Inflammatory macrophage (primary cell): Measurements from ENCODE around the gene PLCG2.
A peak's percentile ranks its signal among the peaks of the same experiment; 100 is the strongest.
"Not testable (repeated sequence)": the region's sequence is repeated elsewhere in the genome, so short reads cannot be mapped to it uniquely, and the experiment has no call there.

Experiments
- DNase-seq, 2 donors: peaks; one replicate each; pipeline ENCODE4 v3.0.0-alpha.2; 2020 to 2022

PLCG2 gene

DNA sequence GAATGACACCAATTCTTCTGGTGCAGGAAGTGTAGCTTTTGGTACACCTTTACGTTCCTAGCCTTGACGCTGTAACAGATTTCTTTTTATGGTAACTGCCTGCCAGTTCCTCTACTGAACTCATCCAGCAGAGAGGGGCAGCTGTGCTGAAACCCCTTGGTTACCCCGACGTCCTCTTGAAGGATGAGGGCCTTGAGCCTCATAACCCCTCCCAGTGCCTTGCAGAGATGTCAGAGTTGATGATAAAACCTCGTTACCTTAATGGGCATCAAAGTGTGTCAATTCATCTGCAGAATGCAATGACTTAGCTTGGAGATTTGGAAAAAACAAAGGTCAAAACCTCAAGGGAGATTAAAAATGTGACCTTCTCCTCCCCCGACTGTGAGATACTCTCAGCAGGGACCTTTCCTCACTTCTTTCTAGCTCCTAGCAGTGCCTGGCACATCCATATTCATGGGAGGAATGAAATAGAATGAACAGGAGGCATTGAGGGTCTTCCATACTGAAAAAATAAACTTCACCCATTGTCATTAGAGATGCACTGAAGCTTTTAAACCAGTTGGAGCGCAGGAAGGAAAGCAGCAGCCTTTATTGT lies 163.0 kb downstream of the PLCG2 start:
- DNase-seq = no peak

DNA sequence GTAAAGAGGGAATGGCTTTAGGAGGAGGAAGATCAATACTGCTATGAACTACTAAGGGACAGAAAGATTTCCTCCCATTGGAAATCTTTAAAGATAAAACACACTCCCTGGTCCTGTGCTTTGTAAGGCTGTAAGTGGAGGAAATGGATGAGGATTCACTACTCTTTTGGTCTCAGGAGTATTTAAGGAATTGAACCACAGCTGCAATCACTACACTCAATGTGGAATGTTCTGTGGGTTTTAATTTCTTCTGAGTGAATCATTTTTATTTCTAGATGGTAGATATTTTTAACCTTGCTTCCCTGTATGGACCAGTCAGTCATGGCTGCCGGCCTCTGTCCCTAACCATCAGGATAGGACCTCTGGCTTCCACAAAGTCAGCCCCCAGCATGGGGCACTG lies 166.6 kb downstream of the PLCG2 start:
- no peak for DNase-seq

DNA sequence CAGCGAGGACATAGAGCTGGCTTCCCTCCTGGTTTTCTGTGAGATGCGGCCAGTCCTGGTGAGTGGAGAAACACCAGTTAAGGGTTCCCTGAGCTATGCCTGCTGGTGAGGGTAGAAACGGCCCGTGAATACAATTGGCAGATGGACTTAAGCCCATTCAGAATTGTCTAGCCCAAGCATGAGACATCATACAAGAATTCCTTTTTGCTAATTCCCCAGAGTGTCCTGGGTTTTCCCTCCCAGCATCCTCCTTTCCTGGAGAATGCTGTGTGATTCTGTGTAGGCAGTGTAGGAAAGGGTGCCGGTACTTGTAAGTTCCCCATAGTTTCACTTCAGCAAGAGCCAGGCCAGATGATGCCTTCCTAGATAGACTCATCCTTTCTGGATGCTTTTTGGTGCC lies 167.1 kb downstream of the PLCG2 start:
- DNase-seq = no peak

DNA sequence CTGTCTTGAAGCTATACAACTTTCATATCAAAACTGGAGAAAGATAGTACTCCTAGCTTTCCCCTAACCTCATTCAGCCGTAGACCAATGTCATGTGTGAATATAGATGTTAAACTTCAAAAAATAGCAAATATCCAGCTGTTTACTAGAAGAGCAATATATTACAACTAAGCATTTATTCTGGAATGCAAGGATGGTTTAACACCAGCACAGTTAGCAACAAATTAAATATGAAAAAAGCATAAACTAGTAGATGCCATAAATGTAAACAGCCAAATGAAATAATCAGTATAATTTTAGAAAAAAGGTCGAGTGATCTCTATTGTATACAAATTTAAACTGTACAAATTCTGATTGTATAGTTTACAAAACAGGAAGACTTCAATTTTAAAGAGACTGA lies 172.5 kb downstream of the PLCG2 start:
- DNase-seq = no peak

DNA sequence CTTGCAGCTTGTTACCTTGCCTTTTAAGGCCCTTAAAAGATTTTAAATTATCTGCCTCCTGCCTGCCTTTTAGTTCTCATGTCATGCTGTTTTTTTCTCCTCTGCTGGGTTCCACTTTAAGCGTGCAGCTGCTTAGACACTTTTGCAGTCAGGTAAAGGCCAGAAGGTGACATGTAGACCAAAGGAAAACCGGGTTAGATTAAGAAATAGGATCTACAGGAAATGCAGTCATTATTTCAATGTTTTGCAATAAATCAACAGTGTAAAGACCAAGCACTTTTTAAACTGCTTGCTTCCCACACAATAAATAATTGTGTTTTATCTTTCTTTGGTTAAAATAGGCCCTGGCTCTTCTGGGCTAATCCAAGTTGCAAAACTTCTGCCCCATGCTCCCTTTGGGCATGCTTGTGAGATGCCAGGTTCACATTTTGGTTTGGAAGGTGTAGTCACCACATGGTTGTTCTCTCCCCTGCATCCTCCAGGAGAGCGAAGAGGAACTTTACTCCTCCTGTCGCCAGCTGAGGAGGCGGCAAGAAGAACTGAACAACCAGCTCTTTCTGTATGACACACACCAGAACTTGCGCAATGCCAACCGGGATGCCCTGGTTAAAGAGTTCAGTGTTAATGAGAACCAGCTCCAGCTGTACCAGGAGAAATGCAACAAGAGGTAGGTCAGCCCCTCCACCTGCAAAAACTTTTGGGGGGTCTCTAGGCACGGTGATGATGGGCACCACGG lies 177.3 kb downstream of the PLCG2 start:
- peak; percentile 75 to 85 for DNase-seq

DNA sequence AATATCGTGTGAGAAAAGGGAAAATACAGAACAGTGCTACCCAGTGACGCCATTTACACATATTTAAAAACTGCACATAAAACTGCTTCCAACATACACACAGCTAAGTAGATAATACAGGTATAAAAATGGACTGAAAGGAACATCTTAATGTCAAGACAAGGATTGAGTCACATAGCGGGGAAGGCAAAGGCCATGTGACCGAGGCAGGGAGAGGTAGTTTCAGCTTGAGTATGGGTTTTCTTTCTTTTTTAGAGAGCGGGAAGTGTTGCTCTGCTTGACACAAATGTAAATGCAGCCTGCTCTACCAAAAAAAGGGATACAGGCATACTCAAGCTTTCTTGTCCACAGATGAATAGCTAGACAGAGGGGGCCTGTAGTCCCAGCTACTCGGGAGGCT lies 185.7 kb downstream of the PLCG2 start:
- no peak for DNase-seq

DNA sequence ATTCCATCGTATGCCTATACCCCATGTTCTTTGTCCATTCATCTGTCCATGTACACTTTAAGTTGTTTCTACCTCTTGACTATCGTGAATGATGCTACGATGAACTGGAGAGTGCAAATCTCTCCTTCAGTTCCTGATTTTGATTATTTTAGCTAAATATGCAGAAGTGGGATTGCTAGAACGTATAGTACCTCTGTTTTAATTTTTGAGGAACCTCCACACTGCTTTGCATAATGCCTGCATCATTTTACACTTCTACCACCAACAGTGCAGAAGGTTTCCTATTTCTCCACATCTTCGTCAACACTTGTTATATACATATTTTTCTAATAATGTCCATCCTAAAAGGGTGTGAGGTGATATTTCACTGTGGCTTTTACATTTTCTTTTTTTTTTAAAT lies 188.3 kb downstream of the PLCG2 start:
- DNase-seq = peak; percentile 17 to 49

DNA sequence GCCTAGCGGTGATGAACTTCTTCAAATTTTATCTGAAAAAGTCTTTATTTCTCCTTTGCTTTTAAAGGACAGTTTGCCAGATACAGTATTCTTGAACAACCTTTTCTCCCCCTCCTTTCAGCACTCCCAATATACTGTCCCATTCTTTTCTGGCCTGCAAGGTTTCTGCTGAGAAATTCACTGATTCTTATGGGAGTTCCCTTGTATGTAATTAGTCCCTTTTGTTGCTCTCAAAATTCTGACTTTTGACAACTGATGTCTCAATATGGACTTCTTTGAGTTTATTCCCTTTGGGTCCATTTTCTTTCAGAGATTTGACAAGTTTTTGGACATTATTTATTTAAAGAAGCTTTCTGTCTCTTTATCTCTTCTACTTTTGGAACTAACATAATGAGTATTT lies 192.8 kb downstream of the PLCG2 start:
- no peak for DNase-seq

DNA sequence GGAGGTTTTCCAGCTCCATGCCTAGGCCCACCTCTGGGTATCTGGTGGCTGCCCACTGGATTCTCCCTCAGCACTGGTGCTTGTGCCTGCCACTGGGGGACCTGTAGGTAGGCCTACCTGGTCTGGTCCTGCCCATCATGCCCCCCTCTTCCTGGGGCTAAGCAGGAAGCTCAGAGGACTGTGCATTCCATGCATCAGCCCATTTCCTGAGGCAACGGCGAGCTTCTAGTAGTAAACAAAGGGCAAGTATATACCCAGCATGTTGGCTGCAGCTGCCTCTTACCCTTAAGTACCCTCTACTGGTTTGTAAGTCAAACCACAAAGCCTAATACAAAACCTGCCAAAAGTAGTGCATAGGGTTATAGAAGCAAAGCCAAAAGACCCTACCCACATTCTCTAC lies 194.6 kb downstream of the PLCG2 start:
- DNase-seq = no peak

DNA sequence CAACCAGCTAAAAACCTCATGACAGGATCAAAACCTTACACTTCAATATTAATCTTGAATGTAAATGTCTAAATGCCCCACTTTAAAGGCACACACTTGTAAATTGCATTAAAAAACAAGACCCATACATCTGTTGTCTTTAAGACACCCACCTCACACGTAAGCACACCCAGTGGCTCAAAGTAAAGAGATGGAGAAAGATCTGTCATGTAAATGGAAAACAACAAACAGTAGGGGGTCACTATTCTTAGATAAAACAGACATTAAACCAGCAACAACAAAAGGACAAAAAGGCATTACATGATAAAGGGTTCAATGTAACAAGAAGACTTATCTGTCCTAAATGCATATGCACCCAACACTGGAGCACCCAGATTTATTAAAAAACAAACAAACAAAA lies 196.5 kb downstream of the PLCG2 start:
- DNase-seq = no peak

DNA sequence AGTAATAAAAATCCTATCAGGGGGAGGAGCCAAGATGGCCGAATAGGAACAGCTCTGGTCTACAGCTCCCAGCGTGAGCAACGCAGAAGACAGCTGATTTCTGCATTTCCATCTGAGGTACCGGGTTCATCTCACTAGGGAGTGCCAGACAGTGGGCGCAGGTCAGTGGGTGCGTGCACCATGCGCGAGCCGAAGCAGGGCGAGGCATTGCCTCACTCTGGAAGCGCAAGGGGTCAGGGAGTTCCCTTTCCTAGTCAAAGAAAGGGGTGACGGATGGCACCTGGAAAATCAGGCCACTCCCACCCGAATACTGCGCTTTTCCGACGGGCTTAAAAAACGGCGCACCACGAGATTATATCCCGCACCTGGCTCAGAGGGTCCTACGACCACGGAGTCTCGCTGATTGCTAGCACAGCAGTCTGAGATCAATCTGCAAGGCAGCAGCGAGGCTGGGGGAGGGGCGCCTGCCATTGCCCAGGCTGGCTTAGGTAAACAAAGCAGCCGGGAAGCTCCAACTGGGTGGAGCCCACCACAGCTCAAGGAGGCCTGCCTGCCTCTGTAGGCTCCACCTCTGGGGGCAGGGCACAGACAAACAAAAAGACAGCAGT lies 198.3 kb downstream of the PLCG2 start:
- DNase-seq = not testable (repeated sequence)

DNA sequence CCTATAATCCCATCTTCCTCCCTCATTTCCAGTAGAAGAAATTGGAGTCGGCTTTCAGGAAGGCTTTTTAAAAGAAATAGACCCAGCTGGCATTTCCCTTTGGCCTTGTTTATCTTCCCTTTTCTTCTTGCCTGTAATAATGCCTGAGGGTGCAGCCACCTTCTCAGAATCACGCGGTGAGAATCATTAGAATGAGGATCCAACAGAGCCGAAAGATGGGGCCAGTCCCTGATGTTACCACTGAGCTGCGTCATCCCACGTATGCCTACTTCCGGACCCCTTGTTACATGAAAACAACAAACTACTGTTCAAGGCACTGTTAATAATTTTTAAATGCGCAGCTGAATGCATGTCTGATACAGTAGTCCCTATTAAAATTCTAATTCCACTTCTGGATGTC lies 208.0 kb downstream of the PLCG2 start:
- DNase-seq = no peak

DNA sequence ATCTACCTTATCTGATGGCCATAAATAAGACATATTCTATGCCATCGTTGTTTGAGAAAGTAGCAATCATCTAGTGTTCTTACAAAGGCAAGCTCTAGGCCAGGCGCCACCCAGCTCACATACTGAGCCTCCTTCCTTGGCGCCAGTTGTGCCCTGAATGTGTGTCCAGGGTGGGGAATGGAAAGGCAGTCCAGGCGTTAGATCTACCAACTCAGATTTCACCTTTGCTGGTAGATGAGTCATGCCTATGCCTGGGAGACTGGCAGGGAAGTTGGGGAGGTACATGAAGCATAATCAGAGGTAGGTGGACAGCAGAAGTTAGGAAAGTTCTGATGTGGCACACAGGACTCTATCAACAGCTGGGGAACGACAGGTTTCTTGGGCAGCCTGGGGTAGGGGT lies 208.6 kb downstream of the PLCG2 start:
- no peak for DNase-seq

DNA sequence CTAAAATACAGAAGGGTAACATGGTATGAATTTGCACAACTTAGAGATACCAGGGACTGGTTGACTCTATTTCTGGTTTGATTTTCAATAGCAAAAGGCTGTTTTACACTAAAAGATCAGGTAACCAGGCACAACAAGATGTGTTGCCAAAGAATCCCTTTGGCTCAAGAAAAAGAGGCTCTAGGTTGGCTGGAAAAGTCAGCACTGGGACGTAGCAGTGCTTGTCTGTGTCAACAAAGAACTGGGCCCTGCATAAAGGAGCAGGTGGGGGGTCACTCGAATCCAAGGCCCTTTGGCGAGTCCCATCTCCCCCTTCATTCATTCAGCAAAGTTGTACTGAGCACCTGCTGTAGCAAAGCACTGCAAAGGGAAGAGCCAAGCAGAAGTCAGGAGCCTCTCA lies 213.8 kb downstream of the PLCG2 start:
- no peak for DNase-seq

DNA sequence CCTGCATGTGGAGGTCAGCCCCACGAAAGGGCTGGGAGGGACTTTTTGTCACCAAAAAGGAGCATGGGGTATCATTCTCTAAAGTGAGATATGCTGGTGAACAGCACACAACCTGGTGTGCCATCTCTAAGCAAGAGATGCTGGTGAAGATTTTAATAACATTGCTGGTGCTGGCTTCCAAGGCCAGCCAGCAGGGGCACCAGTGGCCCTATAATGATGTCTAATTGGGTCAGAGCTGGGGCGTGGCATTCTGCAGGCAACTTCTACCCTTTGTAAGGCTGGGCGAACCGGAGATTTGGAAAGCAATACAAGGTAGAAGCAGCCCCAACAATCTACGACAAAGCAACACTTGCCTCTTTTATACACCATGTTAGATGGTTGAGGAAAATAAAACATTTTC lies 215.4 kb downstream of the PLCG2 start:
- DNase-seq = no peak

DNA sequence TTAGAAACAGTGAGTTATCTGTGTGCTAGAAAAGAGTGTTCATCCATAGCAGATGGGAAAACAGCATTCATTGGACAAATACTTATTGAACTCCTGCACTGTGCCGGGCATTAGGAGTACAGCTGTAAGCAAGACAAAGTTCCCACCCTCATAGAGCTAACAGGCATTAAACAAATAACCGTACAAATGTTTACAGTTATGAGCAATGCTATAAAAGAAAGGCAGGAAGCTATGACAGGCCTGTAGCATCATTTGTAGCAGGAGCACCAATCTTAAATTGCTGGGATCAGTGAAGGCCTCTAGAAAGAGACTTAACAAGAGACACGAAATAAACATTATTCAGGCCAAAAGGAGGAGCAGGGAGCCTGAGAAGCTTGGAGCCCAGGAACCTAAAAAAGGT lies 216.6 kb downstream of the PLCG2 start:
- no peak for DNase-seq

DNA sequence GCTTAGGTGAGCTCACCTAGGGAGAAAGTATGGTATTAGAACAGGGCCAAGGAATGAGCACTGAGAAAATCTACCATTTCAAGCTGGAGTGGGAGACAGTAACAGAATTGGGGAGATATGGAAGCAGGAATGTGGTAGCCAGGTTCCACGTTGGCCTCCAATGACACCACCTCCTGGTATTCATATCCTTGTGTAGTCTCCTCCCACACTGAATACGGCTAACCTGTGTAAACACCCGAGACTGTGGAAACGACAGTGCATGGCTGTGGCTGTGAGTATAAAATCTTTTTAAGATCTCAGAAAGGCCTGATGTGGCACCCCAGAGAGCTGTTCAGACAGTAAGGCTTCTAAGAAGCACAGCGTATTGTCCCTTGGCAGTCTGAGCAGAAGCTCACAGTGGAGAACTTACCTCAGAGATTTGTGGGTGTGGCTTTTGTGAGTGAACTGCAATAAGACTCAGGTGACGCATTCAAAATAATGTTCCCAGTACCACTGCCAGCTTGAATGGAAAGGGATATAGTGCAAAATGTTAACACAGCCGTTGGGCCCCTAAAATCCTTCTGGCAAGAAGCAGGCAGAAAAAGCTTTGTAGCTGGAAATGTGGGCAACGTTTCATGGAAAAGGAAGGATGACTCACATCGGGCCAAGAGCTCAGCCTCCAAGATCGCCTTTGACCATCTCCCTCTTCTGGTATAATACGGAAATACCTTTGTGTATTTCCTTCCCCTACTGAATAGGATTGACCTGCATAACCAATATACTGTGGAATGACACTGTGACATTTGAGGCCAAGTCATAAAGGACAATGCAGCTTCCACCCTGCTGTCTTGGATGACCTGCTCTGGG lies 217.8 kb downstream of the PLCG2 start:
- peak; percentile 32 to 43 for DNase-seq

DNA sequence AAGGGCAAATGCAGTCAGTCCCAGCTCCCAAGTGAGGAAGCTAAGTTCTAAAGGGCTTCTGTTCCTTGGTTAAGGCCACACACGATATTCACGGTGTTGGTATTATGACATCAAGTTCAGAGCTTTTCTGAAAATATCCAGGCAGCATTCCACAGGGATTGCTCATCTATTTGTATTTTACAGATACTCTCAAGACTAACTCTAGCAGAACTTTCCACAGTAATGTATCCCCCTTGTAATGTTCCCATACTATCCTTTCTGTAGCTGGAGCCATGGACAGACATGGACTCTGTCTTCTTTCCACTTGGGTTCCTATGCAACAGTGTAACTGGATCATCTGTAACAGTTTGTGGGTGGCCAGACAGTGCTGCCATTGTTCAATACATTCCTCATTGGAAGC lies 218.6 kb downstream of the PLCG2 start:
- DNase-seq = no peak

DNA sequence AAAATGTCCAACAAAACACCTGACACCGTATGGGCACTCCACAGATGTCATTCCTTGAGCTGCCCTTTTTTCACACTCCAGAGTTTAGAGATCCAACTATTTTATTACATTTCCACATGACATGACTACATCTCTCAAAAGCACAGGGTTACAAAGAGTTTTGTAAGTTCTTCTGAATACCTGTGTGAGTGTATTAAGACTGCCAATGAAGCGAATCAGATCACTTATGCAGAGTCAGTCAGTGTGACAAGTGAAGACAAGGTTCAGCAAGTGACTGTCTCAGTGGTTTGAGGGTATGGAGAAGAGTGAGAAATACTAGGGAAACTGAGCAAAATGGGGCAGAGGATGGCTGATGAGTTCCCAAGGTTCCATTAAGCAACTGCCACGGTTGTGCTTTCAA lies 223.7 kb downstream of the PLCG2 start:
- no peak for DNase-seq

DNA sequence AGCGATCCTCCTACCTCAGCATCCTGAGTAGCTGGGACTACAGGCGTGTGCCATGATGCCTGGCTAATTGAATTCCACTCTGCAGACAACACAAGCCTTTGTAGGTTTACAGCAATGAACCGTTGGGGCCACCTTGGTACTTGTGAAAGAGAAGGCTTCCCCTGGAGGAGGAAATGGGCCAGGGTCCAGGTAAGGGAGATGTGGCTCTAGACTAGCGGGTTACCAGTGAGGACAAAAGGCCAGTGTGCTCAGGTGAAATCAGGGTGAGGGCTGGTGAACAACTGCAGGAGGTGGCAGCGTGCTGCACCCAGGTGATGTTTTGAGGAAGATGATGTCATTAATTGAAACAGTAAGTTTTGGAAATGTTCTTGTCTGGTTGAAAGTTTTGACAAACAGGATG lies 225.5 kb downstream of the PLCG2 start:
- no peak for DNase-seq

DNA sequence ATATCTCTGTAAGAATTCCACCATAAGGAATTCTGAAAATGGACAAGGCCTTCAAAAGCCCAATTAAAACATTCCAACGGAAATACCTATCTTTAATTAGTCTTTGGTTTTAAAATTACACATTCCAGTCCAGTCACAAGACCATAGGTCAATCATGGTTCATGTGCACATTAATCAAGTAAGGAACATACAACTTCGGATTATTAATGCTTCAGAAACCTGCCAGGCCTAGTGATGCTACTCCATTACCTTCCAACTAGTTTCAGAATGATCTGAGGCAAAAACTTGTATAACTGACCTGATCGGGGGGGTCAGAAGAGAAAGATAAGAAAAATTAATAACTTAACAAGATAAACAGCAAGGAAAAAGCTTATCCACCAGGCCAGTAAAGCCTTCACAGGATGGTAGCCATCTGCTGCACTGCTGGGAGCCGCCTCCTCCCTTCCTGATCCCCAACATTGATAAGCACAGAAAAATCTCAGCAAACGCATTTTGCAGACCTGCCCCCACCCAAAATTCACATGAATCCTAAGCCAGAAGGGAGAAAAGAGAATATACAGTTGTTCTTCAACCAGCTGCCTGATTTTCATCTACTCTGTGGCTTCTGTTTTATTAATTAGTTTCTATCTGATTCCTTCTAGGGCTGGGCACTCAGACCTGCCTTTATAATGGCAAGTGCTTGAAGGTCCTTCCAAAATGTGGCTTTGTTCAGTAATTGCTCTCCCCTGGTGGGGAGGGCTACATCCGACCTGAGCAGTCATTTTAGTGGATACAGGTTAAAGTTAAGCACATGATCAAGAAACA lies 226.1 kb downstream of the PLCG2 start:
- no peak for DNase-seq

DNA sequence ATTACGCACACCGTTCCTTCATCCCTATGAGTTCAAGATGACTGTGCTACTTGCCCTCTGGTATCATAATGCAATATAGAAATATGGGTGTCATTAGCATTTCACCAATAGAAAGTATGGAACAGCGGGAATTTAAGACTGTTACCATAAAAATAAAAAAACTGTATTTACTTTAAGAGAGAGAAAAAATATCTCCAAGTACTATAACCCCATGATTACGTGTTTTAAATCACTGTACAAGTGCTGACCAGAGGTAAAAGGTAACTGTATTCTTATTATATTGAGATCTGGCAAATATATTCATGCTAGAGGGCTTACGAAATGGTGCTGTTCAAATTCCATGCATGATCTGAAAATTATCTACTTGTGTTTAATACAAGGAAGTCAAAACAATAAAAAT lies 226.9 kb downstream of the PLCG2 start:
- no peak for DNase-seq

DNA sequence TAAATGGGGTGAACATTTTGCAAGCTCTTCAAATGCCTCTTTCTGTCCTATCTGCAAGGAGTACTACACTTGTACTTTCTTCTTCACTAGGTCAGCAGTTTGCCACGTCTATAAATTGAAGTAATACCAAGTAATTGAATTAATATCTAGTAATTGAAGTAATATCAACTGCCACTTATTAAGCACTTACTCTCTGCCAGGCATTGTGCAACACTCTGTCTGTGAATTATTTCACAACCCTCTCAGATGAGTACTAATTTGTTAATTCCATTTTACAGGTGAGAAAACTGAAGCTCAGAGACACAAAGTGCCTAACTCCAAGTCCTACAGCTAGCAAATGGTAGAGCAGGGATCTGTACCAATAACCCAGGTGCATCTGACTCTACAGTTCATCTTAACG lies 228.1 kb downstream of the PLCG2 start:
- no peak for DNase-seq
